ENCODE data around the gene PAX9.

The PAX9 gene

GRCh38 chr14:36653962-36654793 lies 7.5 kb upstream of the PAX9 start:
- TF ChIP-seq EZH2phosphoT487 (conservative IDR thresholded peaks at IDR 0.05; ENCODE audit: low read length), result no peak
- TF ChIP-seq, protein P1, sequence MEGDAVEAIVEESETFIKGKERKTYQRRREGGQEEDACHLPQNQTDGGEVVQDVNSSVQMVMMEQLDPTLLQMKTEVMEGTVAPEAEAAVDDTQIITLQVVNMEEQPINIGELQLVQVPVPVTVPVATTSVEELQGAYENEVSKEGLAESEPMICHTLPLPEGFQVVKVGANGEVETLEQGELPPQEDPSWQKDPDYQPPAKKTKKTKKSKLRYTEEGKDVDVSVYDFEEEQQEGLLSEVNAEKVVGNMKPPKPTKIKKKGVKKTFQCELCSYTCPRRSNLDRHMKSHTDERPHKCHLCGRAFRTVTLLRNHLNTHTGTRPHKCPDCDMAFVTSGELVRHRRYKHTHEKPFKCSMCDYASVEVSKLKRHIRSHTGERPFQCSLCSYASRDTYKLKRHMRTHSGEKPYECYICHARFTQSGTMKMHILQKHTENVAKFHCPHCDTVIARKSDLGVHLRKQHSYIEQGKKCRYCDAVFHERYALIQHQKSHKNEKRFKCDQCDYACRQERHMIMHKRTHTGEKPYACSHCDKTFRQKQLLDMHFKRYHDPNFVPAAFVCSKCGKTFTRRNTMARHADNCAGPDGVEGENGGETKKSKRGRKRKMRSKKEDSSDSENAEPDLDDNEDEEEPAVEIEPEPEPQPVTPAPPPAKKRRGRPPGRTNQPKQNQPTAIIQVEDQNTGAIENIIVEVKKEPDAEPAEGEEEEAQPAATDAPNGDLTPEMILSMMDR (IDR thresholded peaks at IDR 0.05; ENCODE audit: insufficient read depth, low read length, poor library complexity, severe bottlenecking), result no peak
- no peaks in the 10 kb centered on the region for H3K9me3 ChIP-seq (ENCODE audit: insufficient read depth, low read length)
- H3K4me3 ChIP-seq (ENCODE audit: insufficient read depth, low read length, poor library complexity, severe bottlenecking), result no peak overlapping the region
- H2AFZ ChIP-seq (ENCODE audit: low read depth, low read length, severe bottlenecking), result no peak overlapping the region
- H3K27me3 ChIP-seq (ENCODE audit: low read length), result no peaks in the 10 kb centered on the region
- no peak overlapping the region for H3K4me2 ChIP-seq (ENCODE audit: low read depth, low read length, poor library complexity, severe bottlenecking)
- no peaks in the 10 kb centered on the region for H4K20me1 ChIP-seq (ENCODE audit: low read depth, low read length)
- no peak overlapping the region for H3K27ac ChIP-seq (ENCODE audit: low read depth, low read length)
- H3K9ac ChIP-seq (ENCODE audit: low read length), result no peak overlapping the region
- no peaks in the 10 kb centered on the region for H3K36me3 ChIP-seq (ENCODE audit: low read length)
- H3K9me2 ChIP-seq (replicated peaks; ENCODE audit: insufficient read depth, low read length), result no peaks in the 10 kb centered on the region
- H3F3A ChIP-seq (ENCODE audit: insufficient read depth), result no peaks in the 10 kb centered on the region
- no peaks in the 10 kb centered on the region for H3K79me2 ChIP-seq (ENCODE audit: insufficient read depth, low read length)

DNA sequence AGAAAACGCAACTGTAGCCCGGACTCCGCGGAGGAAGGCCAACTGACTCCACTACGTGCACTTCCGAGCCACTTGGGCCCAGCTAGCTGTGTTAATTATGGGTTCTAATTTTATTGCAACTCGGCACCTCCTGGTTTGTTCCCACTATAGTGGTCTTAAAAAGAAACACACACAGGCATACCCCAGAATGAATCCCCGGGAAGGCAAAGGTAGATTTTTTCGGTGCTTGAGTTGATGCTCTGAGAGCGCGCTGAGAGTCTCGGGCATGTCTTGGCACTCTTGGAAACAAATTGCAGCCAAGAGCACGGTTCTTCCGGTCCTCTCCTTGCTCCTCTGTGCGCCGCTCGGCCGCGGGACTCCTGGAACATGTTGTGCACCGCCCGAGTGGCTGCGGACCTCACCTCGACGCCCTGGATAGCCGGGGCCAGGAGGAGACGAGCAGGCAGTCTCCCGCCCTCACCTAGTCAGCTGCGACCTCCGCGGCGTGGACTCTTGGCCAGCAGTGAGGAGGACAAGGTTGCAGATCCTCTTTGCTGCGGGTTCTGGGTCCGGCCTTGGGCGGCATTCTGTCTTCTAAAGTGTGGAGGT lies 6.8 kb upstream of the PAX9 start:
- H2AFZ ChIP-seq (ENCODE audit: low read depth, low read length, severe bottlenecking), result no peak overlapping the region
- no peak overlapping the region for H3K4me3 ChIP-seq (ENCODE audit: insufficient read depth, low read length, poor library complexity, severe bottlenecking)
- no peaks in the 10 kb centered on the region for H4K20me1 ChIP-seq (ENCODE audit: low read depth, low read length)
- TF ChIP-seq, protein P1 (IDR thresholded peaks at IDR 0.05; ENCODE audit: insufficient read depth, low read length, poor library complexity, severe bottlenecking), result no peak
- TF ChIP-seq EZH2phosphoT487 (conservative IDR thresholded peaks at IDR 0.05; ENCODE audit: low read length), result no peak
- H3K9ac ChIP-seq (ENCODE audit: low read length), result no peak overlapping the region
- no peak overlapping the region for H3K4me2 ChIP-seq (ENCODE audit: low read depth, low read length, poor library complexity, severe bottlenecking)
- H3K79me2 ChIP-seq (ENCODE audit: insufficient read depth, low read length), result no peaks in the 10 kb centered on the region
- no peaks in the 10 kb centered on the region for H3K9me2 ChIP-seq (replicated peaks; ENCODE audit: insufficient read depth, low read length)
- no peaks in the 10 kb centered on the region for H3F3A ChIP-seq (ENCODE audit: insufficient read depth)
- no peaks in the 10 kb centered on the region for H3K36me3 ChIP-seq (ENCODE audit: low read length)
- no peak overlapping the region for H3K27ac ChIP-seq (ENCODE audit: low read depth, low read length)
- H3K9me3 ChIP-seq (ENCODE audit: insufficient read depth, low read length), result no peaks in the 10 kb centered on the region
- no peaks in the 10 kb centered on the region for H3K27me3 ChIP-seq (ENCODE audit: low read length)

GRCh38 chr14:36655571-36655962 lies 6.1 kb upstream of the PAX9 start:
- no peaks in the 10 kb centered on the region for H3K9me3 ChIP-seq (ENCODE audit: insufficient read depth, low read length)
- no peaks in the 10 kb centered on the region for H3F3A ChIP-seq (ENCODE audit: insufficient read depth)
- no peaks in the 10 kb centered on the region for H4K20me1 ChIP-seq (ENCODE audit: low read depth, low read length)
- no peaks in the 10 kb centered on the region for H3K27me3 ChIP-seq (ENCODE audit: low read length)
- H2AFZ ChIP-seq (ENCODE audit: low read depth, low read length, severe bottlenecking), result no peak overlapping the region
- no peaks in the 10 kb centered on the region for H3K36me3 ChIP-seq (ENCODE audit: low read length)
- no peak overlapping the region for H3K4me2 ChIP-seq (ENCODE audit: low read depth, low read length, poor library complexity, severe bottlenecking)
- no peak overlapping the region for H3K4me3 ChIP-seq (ENCODE audit: insufficient read depth, low read length, poor library complexity, severe bottlenecking)
- H3K27ac ChIP-seq (ENCODE audit: low read depth, low read length), result no peak overlapping the region
- H3K79me2 ChIP-seq (ENCODE audit: insufficient read depth, low read length), result no peaks in the 10 kb centered on the region
- no peaks in the 10 kb centered on the region for H3K9me2 ChIP-seq (replicated peaks; ENCODE audit: insufficient read depth, low read length)
- TF ChIP-seq EZH2phosphoT487 (conservative IDR thresholded peaks at IDR 0.05; ENCODE audit: low read length), result no peak
- TF ChIP-seq, protein P1 (IDR thresholded peaks at IDR 0.05; ENCODE audit: insufficient read depth, low read length, poor library complexity, severe bottlenecking), result no peak
- no peak overlapping the region for H3K9ac ChIP-seq (ENCODE audit: low read length)

Data from SU-DHL-6 (cell line).